Right renal pelvis (tissue), 4 donors: Measurements from ENCODE around the gene MEF2C. TPM values are rescaled to one million over a fixed set of nuclear protein-coding genes. Genes with fewer than 3 reads are reported as not detected.

Source experiments
- DNase-seq, 4 donors: peaks; one replicate each; pipeline ENCODE4 v3.0.0-alpha.2; 2013; ENCODE audit warnings: low read depth in 4 of 4, low spot score in 3 of 4, missing footprints in 1 of 4
- polyA plus RNA-seq, 4 donors: library from polyadenylated mRNA; unstranded; fragments of 120-200 nt; gene quantifications; one replicate each; pipeline ENCODE4 v1.2.1, GENCODE V29; 2013; ENCODE audit not compliant: insufficient read length in 4 of 4

MEF2C gene
- polyA plus RNA-seq, 4 donors: 35.7 to 47.2 (median 43.0) TPM

DNA sequence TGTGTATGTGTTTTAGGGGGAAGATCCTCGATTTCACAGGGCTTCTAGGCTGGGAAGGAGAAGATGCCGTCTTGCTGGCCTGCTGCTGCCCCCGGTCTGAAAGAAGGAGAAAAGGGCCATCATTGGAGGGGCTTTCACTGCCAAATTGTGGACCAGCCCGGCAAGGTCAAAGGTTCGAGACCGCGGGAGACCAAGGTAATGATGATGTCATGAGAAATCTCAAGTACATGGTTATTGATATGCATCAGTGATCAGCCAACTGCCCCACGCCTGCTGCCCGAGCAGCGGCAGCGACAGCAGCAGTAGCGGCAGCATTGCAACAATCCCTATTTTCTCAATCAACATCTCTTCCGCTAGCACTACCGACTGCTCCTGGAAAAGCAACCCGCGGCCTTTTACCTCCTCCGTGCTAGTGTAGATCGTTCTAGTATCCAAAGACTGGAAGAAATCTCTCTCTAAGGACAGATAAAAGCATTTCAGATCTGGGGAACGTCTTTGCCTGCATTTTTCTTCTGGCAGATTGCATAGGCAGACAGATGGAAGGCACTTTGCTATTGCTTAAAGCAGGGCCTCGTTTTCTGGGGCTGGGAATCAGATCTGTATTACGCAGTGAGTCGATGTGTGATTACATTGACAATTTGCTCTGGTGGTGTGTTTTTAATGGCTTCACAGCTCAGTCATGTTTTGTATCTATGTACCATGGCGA, 215.3 kb downstream of the MEF2C start:
- no peak for DNase-seq
